ENCODE measurements around the gene RAB3IL1.

The RAB3IL1 gene

GRCh38 chr11:61890529-61891330, 26.6 kb downstream of the RAB3IL1 start:
- TF ChIP-seq EZH2phosphoT487 (IDR thresholded peaks at IDR 0.05; ENCODE audit: low read depth) = no peak
- TF ChIP-seq, protein P1, sequence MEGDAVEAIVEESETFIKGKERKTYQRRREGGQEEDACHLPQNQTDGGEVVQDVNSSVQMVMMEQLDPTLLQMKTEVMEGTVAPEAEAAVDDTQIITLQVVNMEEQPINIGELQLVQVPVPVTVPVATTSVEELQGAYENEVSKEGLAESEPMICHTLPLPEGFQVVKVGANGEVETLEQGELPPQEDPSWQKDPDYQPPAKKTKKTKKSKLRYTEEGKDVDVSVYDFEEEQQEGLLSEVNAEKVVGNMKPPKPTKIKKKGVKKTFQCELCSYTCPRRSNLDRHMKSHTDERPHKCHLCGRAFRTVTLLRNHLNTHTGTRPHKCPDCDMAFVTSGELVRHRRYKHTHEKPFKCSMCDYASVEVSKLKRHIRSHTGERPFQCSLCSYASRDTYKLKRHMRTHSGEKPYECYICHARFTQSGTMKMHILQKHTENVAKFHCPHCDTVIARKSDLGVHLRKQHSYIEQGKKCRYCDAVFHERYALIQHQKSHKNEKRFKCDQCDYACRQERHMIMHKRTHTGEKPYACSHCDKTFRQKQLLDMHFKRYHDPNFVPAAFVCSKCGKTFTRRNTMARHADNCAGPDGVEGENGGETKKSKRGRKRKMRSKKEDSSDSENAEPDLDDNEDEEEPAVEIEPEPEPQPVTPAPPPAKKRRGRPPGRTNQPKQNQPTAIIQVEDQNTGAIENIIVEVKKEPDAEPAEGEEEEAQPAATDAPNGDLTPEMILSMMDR (IDR thresholded peaks at IDR 0.05; ENCODE audit: low read depth, low read length) = peak; percentile 9; the same call in 1 of the 2 replicates
- peak overlapping the region; percentile 78 for H2AFZ ChIP-seq (ENCODE audit: low read depth, low read length)

DNA sequence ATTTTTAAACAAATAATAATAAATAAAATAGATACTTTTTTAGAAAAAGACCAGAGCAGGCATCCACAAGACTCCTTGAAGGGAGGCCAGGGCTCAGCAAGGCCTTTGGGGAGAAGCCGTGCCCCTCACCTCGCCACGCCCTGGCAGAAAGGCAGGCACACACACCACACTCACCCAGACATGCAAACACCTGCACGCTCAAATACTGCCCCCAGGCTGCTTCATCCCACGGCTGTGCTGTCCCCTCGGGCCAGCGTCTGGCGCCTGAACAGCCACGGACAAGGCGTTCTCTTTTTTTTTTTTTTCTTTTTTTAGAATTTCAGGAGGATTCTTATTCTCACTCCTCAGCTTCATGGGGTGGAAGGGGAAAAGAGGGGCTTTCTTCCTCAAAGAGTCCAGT, 27.5 kb downstream of the RAB3IL1 start:
- Histone ChIP-seq H3K4me2 (ENCODE audit: low read length) (peak overlapping the region; percentile 95; the same call in 1 of the 2 replicates), H3K27me3 (ENCODE audit: low read depth, low read length) (peaks cover 12% of the 10 kb centered on the region; the same call in 1 of the 2 replicates), H3K4me1 (ENCODE audit: low read length) (peaks cover 11% of the 10 kb centered on the region), H2AFZ (ENCODE audit: low read depth, low read length) (no peak overlapping the region), H3K79me2 (ENCODE audit: low read length) (no peaks in the 10 kb centered on the region), H3K27ac (ENCODE audit: low read length) (no peak overlapping the region), H3K4me3 (ENCODE audit: low read length) (peak overlapping the region; percentile 89; the same call in 1 of the 2 replicates), H3K9me3 (ENCODE audit: insufficient read depth, low read length) (no peaks in the 10 kb centered on the region), H3K36me3 (replicated peaks; ENCODE audit: low read depth, low read length) (no peaks in the 10 kb centered on the region), H3K9ac (ENCODE audit: low read length) (no peak overlapping the region), H4K20me1 (ENCODE audit: insufficient read depth, low read length) (no peaks in the 10 kb centered on the region)
- TF ChIP-seq, protein P1 (IDR thresholded peaks at IDR 0.05; ENCODE audit: low read depth, low read length) = no peak
- TF ChIP-seq EZH2phosphoT487 (IDR thresholded peaks at IDR 0.05; ENCODE audit: low read depth) = no peak

More at GRCh38 chr11:61890529-61891330, 26.6 kb downstream of the RAB3IL1 start:
- Histone ChIP-seq H3K9ac (ENCODE audit: low read length) (peak overlapping the region; percentile 73), H3K79me2 (ENCODE audit: low read length) (no peaks in the 10 kb centered on the region), H3K36me3 (replicated peaks; ENCODE audit: low read depth, low read length) (no peaks in the 10 kb centered on the region), H3K27me3 (ENCODE audit: low read depth, low read length) (peaks cover 12% of the 10 kb centered on the region; the same call in 1 of the 2 replicates), H3K9me3 (ENCODE audit: insufficient read depth, low read length) (no peaks in the 10 kb centered on the region), H3K4me3 (ENCODE audit: low read length) (peak overlapping the region; percentile 89), H3K4me2 (ENCODE audit: low read length) (peak overlapping the region; percentile 95), H3K4me1 (ENCODE audit: low read length) (peaks cover 11% of the 10 kb centered on the region), H3K27ac (ENCODE audit: low read length) (no peak overlapping the region), H4K20me1 (ENCODE audit: insufficient read depth, low read length) (no peaks in the 10 kb centered on the region)

GRCh38 chr11:61888590-61888989, 28.8 kb downstream of the RAB3IL1 start:
- Histone ChIP-seq H3K4me2 (ENCODE audit: low read length) (no peak overlapping the region), H3K4me3 (ENCODE audit: low read length) (no peak overlapping the region)

More at GRCh38 chr11:61888590-61888989, 28.8 kb downstream of the RAB3IL1 start:
- Histone ChIP-seq H4K20me1 (ENCODE audit: insufficient read depth, low read length) (no peaks in the 10 kb centered on the region), H3K27me3 (ENCODE audit: low read depth, low read length) (peaks cover 12% of the 10 kb centered on the region; the same call in 1 of the 2 replicates), H2AFZ (ENCODE audit: low read depth, low read length) (no peak overlapping the region), H3K27ac (ENCODE audit: low read length) (no peak overlapping the region), H3K79me2 (ENCODE audit: low read length) (no peaks in the 10 kb centered on the region), H3K9me3 (ENCODE audit: insufficient read depth, low read length) (no peaks in the 10 kb centered on the region), H3K4me1 (ENCODE audit: low read length) (peaks cover 11% of the 10 kb centered on the region), H3K36me3 (replicated peaks; ENCODE audit: low read depth, low read length) (no peaks in the 10 kb centered on the region), H3K9ac (ENCODE audit: low read length) (no peak overlapping the region)
- TF ChIP-seq, protein P1 (IDR thresholded peaks at IDR 0.05; ENCODE audit: low read depth, low read length) = no peak
- no peak for TF ChIP-seq EZH2phosphoT487 (IDR thresholded peaks at IDR 0.05; ENCODE audit: low read depth)

Data from OCI-LY3 (cell line).